NCI-H146 (cell line): ENCODE data around the gene CCDC24.

ENCODE experiments used
- DNase-seq: peaks from one replicate; lab custom pipeline; 2025; lab: John Stamatoyannopoulos, UW

CCDC24 gene

GRCh38 chr1:44040418-44040817, 49.0 kb downstream of the CCDC24 start:
- no peak for DNase-seq

DNA sequence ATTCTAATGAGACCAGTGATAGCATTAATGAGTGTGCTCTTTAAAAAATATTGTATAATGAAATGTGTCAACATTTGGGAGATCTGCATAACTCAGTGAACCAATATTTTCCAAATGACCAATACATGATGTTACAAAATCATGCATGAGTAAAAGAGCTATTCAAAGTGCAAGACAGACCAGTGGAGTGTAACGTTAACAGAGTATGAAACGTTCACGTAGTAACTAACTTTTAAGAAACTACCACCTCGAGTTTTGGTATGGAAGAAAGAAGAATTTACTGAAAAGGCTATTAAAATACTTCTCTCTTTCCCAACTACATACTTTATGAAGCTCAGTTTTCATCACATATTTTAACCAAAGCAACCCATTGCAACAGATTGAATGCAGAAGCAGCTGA, 49.4 kb downstream of the CCDC24 start:
- DNase-seq = no peak

DNA sequence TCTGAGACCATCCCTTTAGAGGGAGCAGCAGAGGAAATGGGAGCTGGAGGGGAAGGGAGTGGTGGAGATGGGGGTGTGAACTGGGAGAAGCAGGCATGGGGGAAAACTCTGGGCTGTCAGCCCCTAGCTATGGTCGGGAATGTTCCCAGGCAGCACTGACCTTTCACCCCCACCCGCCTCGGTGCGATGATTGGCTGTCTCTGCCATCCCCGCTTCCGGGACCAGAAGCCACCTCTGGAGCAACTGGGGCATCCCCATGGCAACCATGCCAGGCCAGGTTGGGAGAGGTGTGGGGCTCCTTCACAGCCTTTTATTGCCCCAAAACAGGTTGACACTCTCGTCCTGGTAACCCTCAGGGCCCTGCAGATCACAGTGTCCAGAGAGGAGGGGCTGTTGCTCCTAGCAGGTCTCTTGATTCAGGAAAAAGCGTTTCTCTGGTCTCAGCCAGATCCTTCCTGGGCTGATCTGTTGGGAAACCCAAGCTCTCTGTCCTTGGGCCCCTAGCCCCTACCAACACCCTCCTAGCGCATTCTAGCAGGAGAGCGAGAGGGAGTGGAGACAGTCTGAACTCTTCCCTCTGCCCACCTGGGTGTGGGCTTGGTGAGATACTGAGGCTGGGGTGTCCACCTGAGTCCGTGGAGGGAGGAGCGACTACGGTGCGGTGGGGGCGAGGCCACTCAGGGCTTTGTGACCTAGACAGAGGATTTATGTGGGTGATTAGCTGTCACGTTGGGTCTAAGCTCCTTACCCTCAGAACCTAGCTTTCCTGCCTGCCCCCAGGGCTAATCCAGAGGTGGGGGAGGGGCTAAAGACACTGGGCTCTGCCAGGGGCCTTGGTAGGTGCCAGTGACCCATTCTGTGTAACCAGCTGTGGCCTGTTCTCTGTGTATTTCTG, 52.0 kb downstream of the CCDC24 start:
- DNase-seq = no peak

GRCh38 chr1:44044071-44044801, 52.8 kb downstream of the CCDC24 start:
- DNase-seq = no peak

- DNase-seq = no peak
Measured at GRCh38 chr1:44045064-44045463, 53.7 kb downstream of the CCDC24 start.
